ENCODE results near the gene OR10J5. TPM values are rescaled to one million over a fixed set of nuclear protein-coding genes. Genes with fewer than 3 reads are reported as not detected.
"Not testable (repeated sequence)": the region's sequence is repeated elsewhere in the genome, so short reads cannot be mapped to it uniquely, and the experiment has no call there.

Gene OR10J5, protein sequence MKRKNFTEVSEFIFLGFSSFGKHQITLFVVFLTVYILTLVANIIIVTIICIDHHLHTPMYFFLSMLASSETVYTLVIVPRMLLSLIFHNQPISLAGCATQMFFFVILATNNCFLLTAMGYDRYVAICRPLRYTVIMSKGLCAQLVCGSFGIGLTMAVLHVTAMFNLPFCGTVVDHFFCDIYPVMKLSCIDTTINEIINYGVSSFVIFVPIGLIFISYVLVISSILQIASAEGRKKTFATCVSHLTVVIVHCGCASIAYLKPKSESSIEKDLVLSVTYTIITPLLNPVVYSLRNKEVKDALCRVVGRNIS
- polyA plus RNA-seq (ENCODE audit: insufficient read depth in 1 of 5, insufficient read length in 5 of 5, low replicate concordance in 1 of 5) = not detected
- long read RNA-seq, donor 1 = 0 reads
- long read RNA-seq, donor 2 = 0 reads
- long read RNA-seq, donor 3 = 0 reads
- long read RNA-seq, donor 4 = 0 reads
- long read RNA-seq, donor 5 = 0 reads
- long read RNA-seq, donor 6 = 0 reads
- long read RNA-seq, donor 7 = 0 reads
- long read RNA-seq, donor 8 = 0 reads

- DNase-seq = no peak
Measured at GRCh38 chr1:159535907-159536306, at the start of gene OR10J5. TSS of gene OR10J5 (minus strand) at chr1:159536007. CDS start at chr1:159536007, 0 bp downstream.

GRCh38 chr1:159584536-159584935 lies 48.7 kb upstream of the OR10J5 start:
- DNase-seq = no peak

DNA sequence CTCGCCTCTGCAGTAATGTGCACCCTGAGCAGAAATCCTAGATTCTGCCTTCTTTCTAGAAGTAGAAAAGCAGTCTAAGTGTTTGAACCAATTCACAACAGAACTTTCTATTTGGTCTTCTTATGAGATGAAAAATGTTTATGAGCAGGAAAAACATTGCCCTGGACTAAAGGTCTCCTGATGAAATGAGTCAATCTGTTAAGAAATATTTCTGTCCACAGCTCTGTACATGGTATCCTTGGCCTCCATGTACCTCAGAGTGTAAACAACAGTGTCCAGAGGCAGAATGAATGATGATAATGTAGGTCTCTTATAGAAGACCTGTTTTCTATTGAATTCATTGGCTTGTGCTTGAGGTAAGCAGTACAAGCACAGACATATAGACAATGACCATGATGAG lies 45.6 kb upstream of the OR10J5 start:
- DNase-seq = no peak

DNA sequence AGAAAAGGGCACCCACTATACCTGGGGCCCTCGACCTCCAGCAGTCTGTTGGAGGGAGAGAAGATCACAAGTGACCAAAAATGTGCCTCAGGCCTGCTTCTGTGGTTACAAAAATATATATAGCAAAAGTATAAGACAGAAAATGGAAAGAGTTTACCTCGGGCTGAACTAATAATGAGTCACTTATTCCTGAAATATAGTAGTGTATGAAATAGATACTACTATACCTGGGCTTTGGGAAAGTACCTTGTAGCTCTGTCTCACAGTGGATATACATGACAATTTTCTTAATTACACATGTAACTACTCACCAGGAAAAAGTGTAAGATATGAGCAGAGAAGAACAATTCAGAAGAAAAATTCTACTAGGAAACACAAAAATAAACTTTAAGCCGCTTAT lies 44.5 kb upstream of the OR10J5 start:
- no peak for DNase-seq

DNA sequence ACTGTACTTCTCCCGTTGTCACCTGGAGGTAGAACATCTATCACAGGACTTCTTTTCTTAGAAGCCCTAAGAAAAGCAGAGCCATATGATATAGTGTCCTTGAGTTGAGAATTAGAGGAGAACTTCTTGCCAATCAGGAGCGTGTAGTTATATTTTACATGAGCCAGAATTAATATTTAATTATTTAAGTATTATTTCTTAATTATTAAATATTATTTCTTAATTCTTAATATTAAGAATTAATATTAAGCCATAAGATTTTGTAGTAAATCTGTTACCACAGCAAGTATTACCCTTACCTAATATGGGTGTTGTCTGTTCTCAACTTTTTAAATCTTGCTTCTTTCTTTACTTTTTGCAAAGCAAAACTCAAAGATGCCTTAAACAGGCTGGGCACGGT lies 41.6 kb upstream of the OR10J5 start:
- no peak for DNase-seq

DNA sequence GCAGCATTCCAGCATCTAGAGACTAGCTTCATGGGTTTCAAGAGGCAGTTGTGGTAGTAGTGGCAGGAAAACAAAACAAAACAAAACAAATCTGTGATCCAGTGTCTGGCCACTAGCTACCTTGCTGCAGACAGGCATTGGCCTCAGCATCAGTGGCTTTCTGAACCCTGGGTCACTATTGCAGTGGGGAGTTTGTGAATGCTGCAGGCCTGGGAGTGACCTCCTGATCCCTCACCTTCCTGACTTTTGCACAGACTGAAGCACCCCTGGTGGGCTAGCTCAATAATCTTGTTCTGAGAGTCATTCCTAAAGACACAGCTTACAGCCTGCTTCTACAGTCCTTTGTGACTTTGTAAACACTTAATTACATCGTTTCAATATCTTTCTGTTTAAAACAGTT lies 26.9 kb upstream of the OR10J5 start:
- DNase-seq = no peak

DNA sequence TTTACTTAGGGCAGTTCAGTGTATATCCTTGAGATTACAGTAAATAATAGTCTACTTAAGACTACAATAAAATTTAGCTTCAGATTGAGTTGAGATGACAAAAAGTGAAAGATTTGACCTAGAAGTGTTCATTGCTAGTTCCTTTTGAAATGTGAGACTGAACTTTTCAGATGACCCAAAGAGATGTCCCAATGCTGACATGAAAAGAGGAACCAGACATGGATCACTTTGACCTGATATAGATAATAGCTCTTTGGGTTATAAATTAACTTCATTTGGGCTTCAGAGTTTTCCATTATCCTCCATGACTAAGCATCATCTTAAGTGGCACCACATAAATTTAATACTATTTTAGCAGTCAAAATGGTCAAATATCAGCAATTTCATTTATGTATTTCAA lies 25.7 kb upstream of the OR10J5 start:
- DNase-seq = no peak

DNA sequence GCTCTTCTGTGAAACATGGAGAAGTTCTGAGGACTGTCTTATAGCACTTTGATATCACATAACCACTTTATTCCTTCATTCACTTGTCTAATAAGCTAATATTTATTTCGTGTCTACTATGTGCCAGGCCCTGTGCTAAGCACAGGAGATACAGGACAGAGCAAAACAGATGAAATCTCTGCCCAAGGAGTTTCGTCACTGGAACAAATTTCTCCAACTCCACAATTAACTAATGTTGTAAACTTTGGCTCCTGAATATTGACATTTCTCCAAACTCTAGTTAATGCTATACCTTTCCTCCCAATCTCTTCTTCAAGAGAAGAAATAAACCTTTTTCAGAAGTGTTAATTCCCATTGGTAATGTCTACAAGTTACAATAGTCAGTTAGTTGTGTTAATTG lies 24.8 kb upstream of the OR10J5 start:
- DNase-seq = no peak

GRCh38 chr1:159556931-159557369 lies 21.1 kb upstream of the OR10J5 start:
- no peak for DNase-seq

GRCh38 chr1:159554696-159555095 lies 18.9 kb upstream of the OR10J5 start:
- no peak for DNase-seq

DNA sequence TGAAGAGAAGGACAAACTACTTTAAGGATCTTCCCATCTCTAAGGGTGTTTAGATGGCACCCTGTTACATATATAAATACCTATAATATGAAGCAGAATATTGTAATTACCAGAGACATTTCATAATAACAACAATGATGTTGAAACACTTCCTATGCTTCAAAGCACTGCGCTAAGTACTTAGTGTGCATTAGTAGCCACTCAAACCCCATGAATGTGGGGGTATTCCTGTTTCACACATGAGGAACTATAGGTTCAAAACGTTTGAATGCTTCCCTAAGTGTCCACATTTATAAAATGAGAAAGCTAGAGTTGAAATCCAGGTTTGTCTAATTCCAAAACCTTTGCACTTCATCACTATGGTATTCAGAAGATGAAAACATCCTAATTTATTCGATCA lies 18.5 kb upstream of the OR10J5 start:
- DNase-seq = no peak

DNA sequence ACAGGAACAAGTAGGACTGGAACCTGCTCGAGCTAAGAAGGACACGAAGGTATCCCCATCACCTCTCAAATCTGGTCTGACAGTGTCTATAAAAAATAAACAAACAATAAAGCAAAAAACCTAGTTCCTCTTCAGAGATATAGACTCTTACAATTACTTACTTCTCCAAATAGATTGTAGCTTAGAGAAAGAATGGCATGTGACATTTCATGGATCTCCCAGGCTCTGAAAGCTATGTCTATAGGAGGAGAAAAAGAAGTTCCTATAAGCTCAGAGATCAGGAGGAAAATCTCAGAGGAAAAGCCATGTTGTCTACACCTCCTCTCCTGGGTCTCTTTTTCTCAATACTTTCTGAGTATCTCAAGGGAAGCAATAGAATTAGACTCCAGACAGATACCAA lies 12.3 kb upstream of the OR10J5 start:
- DNase-seq = no peak

GRCh38 chr1:159532922-159533321 lies 2.9 kb downstream of the OR10J5 start:
- no peak for DNase-seq

GRCh38 chr1:159524792-159525191 lies 11.0 kb downstream of the OR10J5 start:
- not testable (repeated sequence) for DNase-seq

DNA sequence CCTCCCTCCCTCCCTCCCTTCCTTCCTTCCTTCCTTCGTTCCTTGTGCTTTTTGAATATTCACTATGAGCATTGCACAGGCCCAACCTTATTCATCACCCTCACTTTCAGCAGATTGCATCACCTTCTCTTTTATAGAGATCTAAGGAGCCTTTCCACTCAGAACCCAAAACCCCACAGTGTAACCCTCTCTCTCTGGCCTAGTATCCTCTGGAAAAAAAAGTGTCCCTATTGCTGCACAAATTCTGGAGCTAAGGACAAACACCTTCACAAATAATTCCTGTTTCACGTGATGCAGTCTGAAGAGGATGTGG lies 25.6 kb downstream of the OR10J5 start:
- no peak for DNase-seq

DNA sequence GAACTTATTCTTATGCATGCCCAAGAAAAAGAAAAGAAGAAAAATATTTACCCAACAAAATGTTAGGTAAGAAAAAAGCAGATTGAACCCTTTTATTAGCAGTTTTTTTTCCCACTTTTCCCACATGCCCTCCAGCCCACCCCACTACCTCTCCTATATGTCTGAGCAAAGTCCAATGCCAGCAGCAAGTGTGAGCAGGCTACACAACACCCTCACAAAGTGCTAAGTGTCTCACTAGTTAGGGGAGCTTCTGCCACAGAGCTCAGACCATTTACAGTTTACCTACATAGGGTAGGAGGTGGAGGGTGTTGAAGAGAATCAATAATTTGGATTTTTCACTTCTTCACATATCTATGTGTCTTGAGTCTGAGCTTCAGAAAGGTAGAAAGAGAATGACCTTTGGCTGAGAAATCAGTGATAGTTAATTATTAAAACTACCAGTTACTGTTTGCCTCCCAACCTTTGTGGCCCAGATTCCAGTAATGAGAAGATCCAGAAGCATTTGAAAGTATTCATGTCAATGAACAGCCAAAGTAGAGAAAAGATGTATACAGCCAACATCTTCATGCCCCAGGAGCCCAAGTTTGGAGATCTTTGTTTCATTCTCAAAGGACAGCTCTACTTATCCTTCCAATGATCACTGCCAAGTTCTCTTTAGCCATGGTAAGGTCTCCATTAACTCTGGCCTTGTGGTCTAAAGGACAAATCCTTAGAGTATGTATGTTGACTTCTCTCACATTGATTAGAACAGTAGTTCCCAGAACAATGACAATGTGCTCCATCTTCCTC lies 26.2 kb downstream of the OR10J5 start:
- DNase-seq = no peak

DNA sequence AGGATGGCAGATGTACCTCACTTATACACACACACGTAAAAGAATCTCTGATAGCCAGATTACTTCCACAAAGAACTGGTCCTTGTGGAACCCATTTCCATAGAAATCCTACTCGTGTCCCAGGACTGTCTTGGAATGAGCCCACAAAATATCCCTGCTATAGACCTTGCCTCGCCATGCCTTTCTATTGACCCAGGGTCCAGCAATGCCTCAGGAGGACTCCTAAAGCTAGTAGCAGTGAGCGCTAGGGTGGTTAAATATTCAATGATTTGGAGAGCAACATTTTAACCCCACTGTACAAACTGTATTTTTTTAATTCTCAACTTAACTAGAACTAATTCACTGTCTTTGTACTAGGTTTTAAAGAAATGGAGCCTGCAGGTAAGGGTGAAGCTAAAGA lies 26.9 kb downstream of the OR10J5 start:
- no peak for DNase-seq

GRCh38 chr1:159505676-159506075 lies 30.1 kb downstream of the OR10J5 start:
- DNase-seq = no peak

DNA sequence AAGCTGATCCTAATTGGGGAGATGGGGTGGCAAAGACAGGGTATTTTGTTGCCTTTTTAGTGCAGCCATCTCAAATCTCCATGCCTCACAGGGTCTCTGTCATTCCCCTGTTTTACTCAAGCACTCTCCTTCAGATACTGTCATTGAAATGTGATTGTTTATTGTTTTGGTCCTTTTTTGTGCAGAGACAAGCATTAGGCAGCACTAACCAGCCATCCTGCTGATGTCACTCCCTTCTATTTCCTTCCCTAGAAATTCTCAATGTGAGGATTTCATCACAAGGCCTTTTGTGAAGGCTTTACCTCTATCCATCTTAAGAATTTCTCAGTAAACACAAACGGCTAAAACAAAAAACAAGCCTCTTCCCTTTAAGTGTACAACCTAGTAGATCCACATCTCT lies 34.7 kb downstream of the OR10J5 start:
- no peak for DNase-seq

- not testable (repeated sequence) for DNase-seq
Measured at GRCh38 chr1:159494513-159495210, 41.1 kb downstream of the OR10J5 start.

DNA sequence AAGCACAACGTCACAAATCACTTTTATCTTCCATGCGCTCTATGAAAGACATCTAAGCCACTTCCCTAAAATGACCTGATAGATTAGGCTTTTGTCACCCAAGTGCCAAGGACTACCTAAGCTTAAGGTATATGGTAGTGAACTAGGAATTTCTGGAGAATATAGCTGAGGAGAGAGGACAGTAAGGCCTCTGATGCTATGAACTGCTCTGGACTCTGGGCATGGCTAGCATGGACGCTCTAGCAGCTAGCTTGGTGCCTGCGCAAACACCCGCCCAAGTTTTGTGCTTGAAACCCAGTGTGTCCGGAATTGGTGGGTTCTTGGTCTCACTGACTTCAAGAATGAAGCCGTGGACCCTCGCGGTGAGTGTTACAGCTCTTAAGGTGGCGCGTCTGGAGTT lies 42.5 kb downstream of the OR10J5 start:
- no peak for DNase-seq

- no peak for DNase-seq
Measured at GRCh38 chr1:159492575-159493323, 43.1 kb downstream of the OR10J5 start.
